Measurements from ENCODE around the gene GEN1. TPM values are rescaled to one million over a fixed set of nuclear protein-coding genes. Genes with fewer than 3 reads are reported as not detected.

GEN1 gene
- total RNA-seq, 1 donor from 2014 or later: 28.1 TPM

DNA sequence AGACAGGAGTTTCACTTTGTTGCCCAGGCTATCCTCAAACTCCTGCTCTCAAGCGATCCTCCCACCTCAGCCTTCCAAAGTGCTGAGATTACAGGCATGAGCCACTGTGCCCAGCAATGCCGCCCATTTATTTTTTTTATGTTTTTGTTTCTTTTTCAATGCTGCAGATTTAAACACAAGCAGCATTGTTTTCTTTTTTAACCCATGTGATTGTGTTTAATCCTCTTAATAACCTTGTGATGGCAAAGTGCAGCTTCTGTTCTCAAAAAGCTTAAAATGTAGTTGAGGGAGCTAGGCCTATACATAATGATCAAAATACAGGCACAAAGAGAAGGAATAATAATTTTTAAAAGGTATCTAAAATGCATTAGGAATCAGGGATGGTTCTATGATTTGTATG, 73.8 kb downstream of the GEN1 start:
- no peaks in the 10 kb centered on the region for H3K36me3 Mint-ChIP-seq (ENCODE audit: low read depth)
- peaks cover 6% of the 10 kb centered on the region for H3K4me1 Mint-ChIP-seq (ENCODE audit: low read depth)
- intact Hi-C loops (cut with micrococcal nuclease): no loop called here
- DNase-seq (ENCODE audit: low spot score): no peak
- H3K4me3 Mint-ChIP-seq: no peak overlapping the region
- no peak overlapping the region for H3K27ac Mint-ChIP-seq
- H3K27me3 Mint-ChIP-seq (ENCODE audit: insufficient read depth): peaks cover 35% of the 10 kb centered on the region
- no peaks in the 10 kb centered on the region for H3K9me3 Mint-ChIP-seq

DNA sequence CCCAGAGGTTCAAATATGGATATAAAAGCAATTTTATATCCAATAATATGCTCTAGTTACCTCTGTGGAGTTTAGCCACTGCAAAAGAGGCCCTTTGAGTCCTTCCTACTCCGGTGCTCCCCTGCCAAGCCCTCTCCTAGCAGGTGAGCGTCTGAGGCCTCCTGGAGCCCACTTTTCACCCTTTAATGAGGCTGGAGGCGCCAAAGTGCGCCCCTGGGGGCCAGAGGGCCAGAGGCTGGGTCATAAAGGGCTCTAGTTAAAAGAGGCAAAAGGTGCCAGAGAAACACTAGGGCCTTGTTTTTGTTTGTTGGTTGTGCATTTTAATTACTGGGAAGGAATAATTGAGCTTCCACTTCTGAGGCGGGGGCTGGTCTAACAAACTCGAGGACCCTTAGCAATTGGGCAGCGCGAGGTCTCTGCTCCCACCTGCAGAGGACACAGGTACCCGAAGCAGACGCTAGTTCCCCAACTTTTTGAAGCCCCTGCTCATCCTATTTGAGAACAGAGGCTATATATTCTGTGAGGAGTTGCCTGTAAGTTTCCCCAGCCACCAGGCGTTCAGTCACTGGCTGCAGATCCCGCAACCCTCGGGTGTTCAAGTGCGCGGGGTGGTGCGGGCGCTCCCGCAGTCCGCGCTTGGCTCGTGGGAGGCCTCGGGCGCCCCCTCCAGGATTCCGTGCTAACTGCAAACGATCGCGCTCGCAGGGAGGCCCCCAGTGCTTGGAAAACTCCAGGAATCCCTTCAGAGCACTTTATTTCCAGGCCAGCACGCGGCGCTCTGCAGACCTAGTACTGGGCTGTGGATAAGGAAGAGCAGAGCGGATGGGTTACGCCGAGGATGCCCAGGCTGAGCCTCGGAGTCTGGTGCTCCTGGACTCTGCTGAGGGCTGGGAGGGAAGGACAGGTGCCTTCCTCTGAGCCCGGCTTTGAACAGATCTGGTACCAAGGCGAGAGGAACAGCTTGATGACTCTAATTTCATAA, 76.4 kb downstream of the GEN1 start:
- H3K4me1 Mint-ChIP-seq (ENCODE audit: low read depth): peaks cover 6% of the 10 kb centered on the region
- H3K4me3 Mint-ChIP-seq: peak overlapping the region; percentile 2
- peak; percentile 16 for DNase-seq (ENCODE audit: low spot score)
- intact Hi-C loops (cut with micrococcal nuclease): loop anchor here (1.0 to 2.0 kb wide), 3 partner anchors 77 to 184 kb away; partner anchors contain the start of gene SMC6
- H3K36me3 Mint-ChIP-seq (ENCODE audit: low read depth): no peaks in the 10 kb centered on the region
- H3K27ac Mint-ChIP-seq: no peak overlapping the region
- H3K27me3 Mint-ChIP-seq (ENCODE audit: insufficient read depth): peaks cover 46% of the 10 kb centered on the region
- no peaks in the 10 kb centered on the region for H3K9me3 Mint-ChIP-seq

DNA sequence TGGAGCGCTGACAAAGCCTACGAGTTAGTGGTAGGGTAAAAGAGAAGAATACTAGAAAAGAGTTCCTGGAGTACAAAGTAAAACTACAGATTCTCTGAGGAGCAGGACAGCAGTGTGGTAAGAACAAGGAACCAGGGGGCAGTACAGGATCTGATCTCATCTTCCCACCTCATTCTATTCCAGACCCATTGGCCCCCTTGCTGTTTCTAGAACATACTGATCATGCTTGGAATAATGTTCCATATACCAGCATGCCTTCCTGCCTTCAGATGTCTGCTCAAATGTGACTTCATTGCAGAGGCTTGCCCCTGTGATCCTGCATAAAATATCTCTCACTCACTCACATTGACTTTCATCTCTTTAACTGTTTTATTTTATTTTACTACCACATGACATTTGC, 81.6 kb downstream of the GEN1 start:
- Mint-ChIP-seq H3K27ac (no peak overlapping the region), H3K4me3 (no peak overlapping the region), H3K27me3 (ENCODE audit: insufficient read depth) (peaks cover 34% of the 10 kb centered on the region), H3K4me1 (ENCODE audit: low read depth) (peaks cover 2% of the 10 kb centered on the region), H3K9me3 (no peaks in the 10 kb centered on the region), H3K36me3 (ENCODE audit: low read depth) (no peaks in the 10 kb centered on the region)
- no peak for DNase-seq (ENCODE audit: low spot score)
- intact Hi-C loops (cut with micrococcal nuclease): no loop called here

Other genes with a start within 250 kb of the GEN1 start
- not detected in 2 replicates for gene RAD51AP2, start 235.7 kb upstream of the GEN1 start, total RNA-seq
- not detected in 2 replicates for gene VSNL1, start 213.4 kb upstream of the GEN1 start, total RNA-seq
- 27.8 and 31.0 TPM in 2 replicates for gene SMC6, start 328 bp upstream of the GEN1 start, total RNA-seq
- gene MSGN1, start 62.3 kb downstream of the GEN1 start, total RNA-seq: not detected in 2 replicates
- 0.07 TPM in 1 of 2 replicates, not detected in the other for gene KCNS3, start 124.5 kb downstream of the GEN1 start, total RNA-seq